HT1080 (cell line): ENCODE data around the gene EEF1G. TPM values are rescaled to one million over a fixed set of nuclear protein-coding genes. Genes with fewer than 3 reads are reported as not detected.
"Not testable (repeated sequence)": the region's sequence is repeated elsewhere in the genome, so short reads cannot be mapped to it uniquely, and the experiment has no call there.

Experiments used
- DNase-seq: peaks from one replicate; pipeline ENCODE4 v3.0.0-alpha.2; 2015; ENCODE audit warnings: low read depth
- total RNA-seq: library from RNA; depleted of rRNA; stranded (reverse); fragments of >200 nt; shearing (Covaris generic); gene quantifications from 2 replicates; pipeline ENCODE4 v1.2.3, GENCODE V29; 2014

The EEF1G gene
- total RNA-seq, 1 experiment from 2014 or later, result 1,995 TPM

DNA sequence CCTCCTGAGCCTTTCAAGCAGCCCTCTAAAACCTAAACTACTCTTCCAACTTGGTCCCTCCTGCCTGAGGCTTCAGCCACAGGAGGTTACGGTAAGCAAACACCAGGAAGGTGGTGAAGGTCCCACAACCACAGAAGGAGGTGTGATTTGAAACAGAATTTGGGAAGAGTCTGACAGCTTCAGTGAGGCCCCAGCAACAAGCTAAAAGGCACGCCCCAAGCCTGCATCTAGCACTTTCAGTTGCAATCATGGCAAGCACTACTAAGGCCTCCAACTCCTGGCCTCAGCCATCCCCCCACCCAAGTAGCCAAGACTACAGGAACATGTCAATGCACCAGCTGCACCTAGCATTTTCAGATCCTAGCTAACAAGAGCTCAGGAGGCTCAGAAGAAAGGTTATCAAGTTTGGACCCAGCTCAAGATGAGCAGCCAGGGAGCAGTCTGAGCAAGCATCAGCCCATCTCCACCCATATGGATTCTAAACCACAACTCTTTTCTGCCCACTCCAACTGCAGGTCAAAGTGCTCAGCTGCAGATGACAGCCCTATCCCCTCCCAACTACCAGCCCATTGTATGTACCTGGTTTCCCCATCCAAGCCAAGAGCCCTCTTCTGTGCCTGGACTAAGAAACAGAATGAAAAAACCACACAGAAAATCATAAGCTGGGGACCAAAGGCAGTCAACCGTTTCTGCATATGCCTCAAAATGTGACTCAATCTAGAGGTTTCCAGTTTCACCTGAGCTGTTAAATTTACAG lies 16.6 kb downstream of the EEF1G start:
- no peak for DNase-seq

DNA sequence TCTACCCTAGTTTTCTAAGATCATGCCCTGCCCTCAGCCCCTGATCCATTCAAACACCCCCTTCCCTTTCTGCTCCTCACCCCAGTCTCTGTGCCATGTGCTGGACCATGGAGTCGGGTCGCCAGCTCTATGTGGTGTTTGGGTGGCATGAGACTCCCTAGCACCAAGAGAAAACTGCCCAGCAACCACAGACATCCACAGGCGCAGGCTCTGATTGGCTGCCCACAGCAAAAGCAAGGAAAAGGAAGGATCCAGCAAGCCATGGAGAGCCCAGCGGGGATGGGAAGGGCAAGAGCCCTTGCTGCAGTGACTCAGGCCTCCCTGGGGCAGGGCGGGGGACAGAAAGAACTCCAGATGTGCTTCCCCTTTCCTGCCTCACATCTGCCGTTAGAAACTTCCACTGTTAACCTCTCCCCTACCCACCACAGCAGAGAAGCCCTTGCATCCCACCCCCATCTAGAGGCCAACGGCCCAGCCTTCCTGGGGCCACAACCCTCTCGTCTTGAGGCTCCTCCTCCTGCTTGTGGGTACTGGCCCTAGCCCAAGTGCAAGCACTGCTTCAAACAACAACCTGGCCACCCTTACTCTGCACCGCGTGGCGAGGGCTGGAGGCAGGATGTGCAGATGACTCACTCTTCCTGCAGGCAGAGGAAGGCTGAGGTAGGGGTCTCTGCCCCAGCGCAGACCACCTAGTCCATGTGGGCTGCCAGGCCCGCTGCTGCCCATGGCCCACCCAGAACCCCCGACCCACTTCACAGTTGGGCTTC lies 17.4 kb downstream of the EEF1G start:
- peak; percentile 99 for DNase-seq

DNA sequence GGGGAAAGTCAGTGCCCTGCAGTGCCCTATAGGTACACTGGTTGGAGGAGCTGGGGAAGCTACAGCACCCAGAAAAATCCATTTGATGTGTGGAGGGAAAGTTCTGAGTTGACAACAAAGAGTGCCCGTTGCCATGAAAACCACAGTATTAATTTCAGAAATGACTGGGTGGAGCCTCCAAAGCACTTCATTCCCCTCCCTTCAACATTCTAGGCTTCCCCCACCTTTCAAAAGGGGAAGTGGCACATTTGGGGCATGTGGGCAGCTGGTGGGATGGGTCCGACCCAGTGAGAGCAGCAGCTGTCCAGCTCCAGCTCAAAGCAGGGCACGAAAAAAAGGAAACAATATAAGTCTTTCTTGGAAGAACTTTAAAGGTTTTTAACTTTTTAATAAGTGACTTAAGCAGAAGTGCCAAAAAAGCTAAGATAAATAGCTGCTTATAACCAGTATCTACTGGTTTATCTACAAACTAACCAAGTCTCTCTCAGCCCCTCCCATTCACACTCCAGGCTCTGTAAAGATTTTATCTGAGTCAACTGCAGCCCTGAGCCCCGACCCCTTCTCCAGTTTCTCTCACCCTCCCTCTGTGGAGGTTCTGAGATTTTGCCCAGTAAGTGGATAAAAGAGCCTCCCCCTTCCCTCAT lies 18.1 kb downstream of the EEF1G start:
- no peak for DNase-seq

DNA sequence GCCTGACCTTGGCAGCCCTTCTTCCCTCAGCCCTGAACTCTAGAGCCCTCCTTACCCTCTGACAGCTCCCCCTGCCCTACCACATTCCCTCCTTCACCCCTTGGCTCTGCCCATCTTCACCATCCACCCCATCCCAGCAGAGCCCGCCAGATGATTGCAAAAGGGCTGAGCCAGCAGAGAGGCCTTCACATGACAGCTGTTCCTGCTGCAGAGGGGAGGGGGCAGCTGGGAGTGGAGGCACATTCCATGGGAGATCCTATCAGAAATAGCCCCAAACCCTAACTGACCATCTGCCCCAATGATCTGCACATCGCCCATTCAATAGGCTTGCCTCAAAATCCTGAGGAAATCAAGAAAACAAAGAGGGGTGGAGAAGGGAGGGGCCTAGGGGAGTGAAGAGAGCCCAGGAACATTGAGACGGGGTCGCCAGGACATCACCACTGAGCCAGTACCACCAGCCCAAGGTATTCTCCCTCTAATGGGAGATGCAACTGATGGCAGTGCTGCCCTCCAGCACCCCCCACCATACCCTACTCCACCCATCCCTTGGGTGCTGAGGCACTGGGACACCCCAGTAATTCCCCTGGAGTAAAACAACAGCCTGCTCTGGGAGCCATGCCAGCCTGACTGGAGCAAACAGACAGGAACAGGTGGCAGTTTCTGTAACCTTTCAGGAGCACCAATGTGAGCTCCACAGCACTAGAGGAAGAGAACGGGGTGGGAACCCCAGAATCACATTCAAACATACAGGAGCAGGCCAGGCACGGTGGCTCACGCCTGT lies 19.1 kb downstream of the EEF1G start:
- no peak for DNase-seq

DNA sequence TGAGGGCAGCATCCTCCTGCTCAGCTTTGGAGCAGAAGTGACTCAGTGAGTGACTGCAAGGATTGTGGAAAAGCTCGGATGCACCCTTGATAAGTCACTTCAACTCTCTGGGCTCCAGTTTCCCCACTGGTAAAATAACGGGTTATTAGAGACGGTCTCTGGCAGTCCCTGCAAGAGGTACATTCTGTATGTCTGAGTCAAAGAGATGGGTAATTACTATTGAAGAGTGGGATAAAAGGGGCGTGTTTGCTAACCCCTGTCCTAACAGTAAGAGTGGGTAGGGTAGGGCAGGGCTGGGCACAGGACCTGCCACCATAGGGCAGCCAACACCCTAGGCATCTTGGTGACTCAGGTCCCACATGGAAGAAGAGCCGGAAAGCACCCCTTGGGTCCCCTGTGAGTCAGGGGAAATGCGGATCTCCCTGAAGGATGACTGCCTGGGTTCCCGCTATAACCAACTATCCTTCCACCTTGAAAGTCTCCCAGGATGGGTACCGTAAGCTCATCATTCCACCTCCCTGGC lies 19.8 kb downstream of the EEF1G start:
- peak; percentile 95 for DNase-seq

DNA sequence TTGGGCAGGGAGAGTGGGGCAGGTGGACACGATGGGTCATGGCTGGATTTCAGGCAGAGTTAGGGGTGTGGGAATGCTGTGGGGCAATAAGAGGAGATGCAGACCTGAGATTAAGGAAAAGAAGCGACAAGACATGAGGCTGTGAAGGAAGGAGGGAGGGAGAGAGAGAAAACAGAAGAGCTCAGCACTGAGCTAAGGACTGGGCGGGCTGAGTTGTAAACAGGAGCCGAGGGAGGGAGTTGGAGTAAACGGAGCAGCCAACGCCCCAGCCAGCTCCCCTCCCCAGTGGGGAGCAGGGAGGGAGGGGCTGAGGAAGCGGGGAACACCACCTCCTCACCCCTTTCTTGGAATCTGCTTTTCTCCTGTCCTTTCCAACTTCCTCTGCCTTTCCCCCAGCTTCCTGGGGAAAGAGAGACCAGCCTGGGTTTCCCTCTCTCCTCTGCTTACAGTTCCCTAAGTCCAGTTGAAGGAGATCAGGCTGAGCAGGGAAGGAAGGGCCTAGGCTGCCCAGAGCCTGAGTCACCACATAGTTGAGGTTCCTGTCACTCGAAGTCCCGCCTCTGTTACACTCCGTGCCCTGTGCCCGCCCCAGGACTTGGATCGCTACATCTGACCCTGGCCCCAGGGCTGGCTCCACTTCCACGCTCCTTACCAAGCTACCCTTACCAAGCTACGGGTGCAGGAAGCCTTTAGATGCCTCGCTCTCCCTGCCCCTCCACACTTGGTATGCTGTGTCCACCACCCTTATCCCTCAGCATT lies 20.4 kb downstream of the EEF1G start:
- peak; percentile 99 for DNase-seq

DNA sequence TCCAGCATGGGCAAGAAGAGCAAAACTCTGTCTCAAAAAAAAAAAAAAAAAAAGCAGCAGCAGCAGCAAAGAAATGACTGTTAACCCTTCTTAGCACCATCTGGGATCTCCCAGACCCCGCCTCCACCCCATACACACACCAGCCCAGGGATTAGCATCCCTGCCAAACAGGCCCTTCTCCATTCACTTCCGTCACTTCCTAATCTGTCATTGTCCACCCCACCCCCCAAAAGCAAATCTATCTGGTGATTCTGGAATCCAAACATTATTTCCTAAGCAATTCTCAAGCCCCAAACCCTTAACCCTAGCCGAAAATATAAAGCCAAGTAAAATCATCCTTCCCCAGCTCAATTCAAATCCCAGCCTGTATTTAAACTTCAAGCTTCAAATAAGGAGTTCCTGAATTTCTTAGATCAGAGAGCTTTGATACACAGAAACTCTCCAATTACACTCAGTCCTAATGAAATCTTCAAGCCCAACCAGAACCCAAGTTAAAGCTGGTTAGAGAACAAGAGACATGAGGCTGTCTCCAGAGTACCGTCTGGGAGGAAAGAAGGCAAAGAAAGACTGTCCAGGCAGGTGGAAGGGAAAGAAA lies 21.1 kb downstream of the EEF1G start:
- peak; percentile 74 for DNase-seq

DNA sequence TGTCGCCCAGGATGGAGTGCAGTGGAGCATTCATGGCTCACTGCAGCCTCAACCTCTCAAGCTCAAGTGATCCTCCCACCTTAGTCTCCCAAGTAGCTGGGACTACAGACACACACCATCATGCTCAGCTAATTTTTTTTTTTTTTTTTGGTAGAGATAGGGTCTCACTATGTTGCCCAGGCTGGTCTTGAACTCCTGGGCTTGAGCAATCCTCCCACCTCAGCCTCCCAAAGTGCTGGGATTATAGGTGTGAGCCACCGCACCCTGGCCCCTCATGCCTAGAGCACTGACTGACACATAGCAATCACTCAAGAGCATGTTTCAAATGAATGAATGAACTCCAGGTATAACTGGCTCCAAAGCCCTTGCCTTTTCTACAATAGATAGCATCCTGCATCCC lies 23.2 kb downstream of the EEF1G start:
- DNase-seq, result not testable (repeated sequence)

DNA sequence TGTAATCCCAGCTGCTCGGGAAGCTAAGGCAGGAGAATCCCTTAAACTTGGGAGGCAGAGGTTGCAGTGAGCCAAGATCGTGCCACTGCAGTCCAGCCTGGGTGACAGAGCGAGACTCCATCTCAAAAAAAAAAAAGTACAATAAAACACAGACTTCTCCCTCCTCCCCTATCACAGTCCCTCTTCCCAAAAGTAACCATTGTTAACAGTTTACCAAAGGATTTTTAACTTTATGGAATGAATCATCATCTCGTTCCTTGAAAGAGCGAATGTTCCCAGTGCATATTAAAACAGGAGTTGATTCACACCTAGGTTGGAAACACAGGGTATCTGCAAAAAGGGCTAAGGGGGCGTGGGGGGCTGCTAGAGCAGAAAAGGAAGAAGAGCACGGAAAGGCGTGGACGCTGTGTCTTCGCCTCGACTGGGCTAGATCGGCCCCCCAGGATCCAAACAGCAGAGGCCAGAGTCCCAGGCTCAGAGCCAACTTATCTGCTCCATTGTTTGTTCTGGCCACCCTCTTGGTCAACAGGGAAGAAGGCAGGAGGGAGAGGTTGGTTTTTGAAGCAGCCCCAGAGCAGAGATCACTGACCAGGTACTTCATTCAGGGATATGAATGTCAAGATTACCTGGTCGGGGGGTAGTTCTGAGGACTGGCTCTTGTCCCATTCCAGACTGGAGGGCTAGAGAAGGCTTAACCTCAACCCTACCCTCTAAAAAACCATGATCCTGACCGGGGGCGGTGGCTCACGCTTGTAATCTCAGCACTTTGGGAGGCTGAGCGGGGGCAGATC lies 25.0 kb downstream of the EEF1G start:
- DNase-seq, result no peak

DNA sequence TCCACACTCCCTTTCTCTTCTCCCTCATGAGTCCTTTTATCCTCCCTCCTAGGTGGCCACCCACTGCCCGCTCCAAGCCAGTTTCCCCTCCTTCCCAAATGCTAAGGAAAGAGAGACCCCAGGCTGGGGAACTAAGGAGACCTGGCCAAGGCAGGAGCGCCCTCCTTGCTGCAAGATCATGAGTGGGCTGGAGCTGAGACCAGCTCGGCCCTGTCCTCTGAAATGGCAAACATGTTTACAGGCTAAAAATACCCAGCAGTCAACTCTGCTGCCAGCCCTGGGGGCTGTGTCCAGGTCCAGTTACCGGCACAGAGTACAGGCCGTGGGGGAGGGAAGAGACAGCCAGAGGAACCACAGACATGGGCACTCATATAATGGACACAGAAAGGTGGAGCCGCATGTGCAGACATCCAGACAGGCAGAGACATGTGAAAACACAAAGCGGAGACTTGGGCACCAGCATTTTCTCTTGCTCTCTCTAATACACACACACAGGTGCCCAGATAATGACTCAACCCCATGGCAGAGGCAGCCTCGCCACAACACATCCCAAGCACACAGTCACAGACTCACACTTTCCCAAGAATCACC lies 25.9 kb downstream of the EEF1G start:
- DNase-seq, result peak; percentile 64

DNA sequence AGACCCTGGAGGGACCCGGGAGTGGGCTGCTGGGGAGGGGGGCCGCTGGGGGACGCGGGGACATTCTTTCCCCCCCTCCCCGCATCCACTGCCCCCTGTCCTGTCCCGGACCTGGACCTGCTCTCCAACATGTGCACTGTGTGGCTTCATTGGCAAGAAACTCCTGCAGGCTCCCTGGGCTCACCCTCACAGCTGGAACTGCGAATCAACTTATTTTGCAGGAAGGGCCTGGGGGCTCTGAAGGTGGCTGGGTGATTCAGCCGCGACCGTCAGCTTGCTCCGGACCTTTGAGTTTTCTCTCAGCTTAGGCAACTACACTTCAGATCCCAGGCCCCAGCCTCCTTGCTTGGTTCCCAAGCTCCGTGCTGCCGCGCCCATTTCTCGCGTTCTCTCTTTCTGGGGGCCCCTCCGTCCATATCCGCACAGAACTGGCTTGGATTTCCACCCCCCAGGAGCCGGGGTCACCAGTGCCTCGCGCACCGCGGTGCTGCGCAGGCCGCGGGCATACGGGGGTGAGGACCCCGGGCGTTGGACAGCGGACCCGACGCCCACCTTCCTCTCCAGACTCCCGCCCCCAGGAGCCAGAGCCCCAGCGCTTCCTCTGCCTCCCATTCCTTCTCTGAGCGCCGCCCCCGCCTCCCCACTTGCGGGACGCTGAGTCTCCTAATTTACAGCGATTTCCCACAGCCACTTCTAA lies 26.6 kb downstream of the EEF1G start:
- DNase-seq, result peak; percentile 69

DNA sequence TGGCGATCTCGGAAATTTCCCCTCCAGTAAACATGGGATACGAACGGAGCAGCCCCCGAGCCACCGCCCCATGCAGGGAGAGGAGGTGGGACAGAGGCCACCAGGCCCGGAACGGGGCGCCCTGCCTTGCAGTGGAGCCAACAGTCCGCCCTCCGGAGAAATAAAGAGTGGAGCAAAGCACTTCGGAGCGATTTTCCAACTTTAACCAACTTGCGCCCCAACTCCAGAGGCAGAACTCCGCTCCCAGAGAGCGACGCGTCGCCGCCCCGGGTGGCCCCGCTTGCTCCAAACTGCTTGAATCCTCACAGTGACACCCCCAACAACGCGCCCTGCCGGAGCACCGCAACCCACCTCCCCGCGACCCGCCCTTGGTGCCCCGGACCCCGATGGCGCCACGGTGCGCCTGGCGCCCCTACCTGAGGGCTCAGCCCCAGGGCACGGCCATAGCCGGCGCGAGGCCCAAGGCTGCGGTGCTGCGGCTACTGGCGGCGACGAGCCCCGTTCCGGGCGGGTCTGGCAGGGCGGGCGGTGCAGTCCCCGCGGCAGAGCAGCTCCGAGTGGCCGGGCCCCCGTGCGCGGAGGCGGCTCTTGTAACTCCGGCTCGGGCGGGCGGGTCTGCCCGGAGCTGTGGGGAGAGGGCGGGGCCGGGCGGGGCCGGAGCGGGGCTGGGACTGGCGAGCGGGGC lies 27.3 kb downstream of the EEF1G start, which contains the start of gene AHNAK:
TSS of gene AHNAK (minus strand) at position 563 of the 685 bp plus-strand sequence. CDS start 10,708 bp downstream, outside the sequence.
- DNase-seq, result peak; percentile 42

DNA sequence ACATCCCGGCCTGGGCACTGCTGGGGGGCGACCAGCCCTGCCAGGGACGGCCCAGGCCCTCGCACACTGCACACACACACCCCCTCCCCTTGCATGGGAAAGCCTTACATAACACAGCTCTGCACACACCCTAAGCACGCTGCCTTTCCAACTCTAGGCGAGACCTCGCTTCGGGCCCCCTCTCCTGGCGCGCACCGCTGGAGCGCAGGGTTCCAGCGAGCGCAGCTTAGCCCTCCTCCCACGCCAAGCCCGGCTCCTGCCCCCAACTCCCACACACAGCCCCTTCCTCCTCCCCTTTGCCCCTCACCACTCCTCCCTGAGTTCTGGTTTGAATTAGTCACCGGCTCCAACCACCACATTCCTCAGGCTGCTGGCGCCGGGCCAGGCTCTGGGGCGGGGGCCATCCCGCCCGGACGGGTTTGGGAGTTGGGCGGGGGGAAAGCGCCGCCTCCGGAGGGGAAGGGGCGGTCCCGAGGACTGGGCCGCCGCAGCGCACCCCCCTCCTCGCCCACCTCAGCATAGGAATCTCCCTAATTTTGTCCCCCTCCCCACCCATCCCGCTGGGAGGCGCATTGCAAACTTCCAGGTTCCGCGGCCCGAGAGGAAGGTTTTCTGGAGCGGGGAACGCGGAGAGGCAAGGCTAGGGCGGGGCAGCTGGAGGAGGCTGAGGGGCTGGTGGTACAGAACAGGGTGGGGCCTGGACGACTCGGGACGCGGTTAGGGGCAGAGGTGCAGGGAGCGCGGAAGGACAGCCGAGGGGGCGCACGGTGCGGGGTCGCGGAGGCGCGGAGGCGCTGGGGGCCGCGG lies 28.1 kb downstream of the EEF1G start:
- DNase-seq, result peak; percentile 95

DNA sequence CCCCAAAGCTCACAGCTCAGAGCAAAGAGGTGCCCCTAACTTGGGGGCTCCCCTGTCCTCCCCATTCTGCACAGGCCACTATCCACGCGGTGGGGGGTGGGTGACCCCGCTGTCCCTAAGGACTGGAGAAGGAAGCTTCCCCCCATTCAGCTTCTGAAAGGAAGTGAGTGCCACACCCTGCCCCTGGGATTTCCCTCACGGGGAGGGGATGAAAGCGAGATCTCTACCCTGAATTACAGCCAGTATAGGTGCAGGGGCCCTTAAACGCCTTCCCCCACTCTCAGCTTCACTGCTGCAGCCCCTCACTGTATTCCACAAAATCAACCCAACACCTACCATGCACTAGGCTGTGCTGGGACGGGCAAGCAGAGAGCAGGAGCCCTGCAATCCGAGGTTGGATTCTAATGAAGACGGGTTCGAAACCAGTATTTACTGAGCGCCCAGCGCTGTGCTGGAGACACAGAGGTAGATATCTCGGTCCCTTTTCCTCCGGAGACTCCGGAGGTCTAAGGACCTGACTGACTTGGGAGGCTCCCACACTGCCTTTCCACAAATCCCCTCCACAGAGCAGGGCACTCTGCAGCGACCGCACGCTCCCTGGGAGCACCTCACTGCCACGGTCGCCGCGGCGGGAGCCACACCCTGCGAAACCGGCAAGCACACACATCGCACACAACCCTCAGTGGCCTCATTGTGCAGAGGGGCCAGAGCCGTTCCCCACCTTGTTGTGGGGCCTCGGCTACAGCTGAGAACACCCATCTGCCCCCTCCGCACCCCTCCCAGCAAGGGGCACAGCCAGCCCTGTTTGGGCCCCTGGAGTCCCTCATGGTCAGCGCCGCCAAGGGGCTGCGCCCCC lies 28.9 kb downstream of the EEF1G start:
- DNase-seq, result no peak

DNA sequence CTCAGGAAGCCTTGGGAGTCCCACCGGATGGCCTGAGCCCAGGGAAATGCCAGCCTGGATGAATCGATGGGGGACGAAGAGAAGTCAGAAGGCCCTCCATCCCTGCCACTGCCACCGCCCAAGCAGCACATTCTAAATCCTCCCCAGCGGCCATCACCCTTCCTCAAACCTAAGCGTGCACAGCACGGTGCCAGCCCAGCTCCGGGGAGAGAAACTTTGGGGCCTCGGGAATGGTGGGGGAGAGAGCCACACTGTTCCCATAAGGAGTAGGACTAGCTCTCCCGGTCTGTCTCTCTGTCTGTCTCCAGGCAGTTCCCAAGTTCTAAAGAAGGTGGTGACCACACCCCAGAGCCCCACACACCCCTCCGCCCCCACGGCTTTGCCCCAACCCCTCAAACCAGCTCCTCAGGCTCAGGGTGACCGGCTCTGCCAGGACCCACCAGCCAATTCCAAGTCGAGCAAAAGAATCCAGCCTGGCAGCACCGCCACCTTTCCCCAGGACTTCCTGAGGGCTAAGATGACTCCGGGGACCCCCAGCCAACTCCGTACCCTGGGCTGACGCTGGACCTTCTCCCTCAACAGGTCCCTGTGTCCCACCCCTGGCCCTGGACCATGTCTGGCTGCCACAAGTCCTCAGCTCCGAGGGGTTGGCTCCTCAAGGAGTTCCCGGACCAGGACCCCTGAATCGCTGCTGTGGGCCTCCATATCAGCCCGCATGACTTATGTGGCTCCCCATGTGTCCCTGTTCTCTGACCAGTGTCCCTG lies 29.8 kb downstream of the EEF1G start:
- DNase-seq, result no peak
